Jurkat, Clone E6-1 (cell line): ENCODE data around the gene IL33. TPM values are rescaled to one million over a fixed set of nuclear protein-coding genes. Genes with fewer than 3 reads are reported as not detected.
"Not testable (repeated sequence)": the region's sequence is repeated elsewhere in the genome, so short reads cannot be mapped to it uniquely, and the experiment has no call there.

ENCODE experiments used
- DNase-seq: peaks from one replicate; pipeline ENCODE4 v3.0.0-alpha.2; 2011; ENCODE audit warnings: low read depth, low spot score
- H3K4me3 ChIP-seq: 2 replicates; pipeline ENCODE4 v1.5.1; 2011; ENCODE audit warnings: mild to moderate bottlenecking, low read length, control low read depth, moderate library complexity
- polyA plus RNA-seq: library from polyadenylated mRNA; unstranded; fragments of >200 nt; gene quantifications from one replicate; pipeline ENCODE4 v1.2.1, GENCODE V29; 2012; ENCODE audit warnings: missing spikeins; ENCODE audit not compliant: insufficient read length, insufficient read depth

IL33 gene
- polyA plus RNA-seq, result not detected

GRCh38 chr9:6215562-6215961 is at the start of gene IL33:
TSS of gene IL33 (plus strand) at chr9:6215807. CDS start at chr9:6241695, 25,888 bp downstream.
- no peak within 1 kb of the TSS for H3K4me3 ChIP-seq
- DNase-seq, result no peak

- H3K4me3 ChIP-seq, result no peak overlapping the region
- no peak for DNase-seq
Measured at GRCh38 chr9:6171667-6172066, 43.9 kb upstream of the IL33 start.

- no peak for DNase-seq
- H3K4me3 ChIP-seq, result no peak overlapping the region
Measured at GRCh38 chr9:6173914-6174313, 41.7 kb upstream of the IL33 start.

- H3K4me3 ChIP-seq, DNase-seq: not testable (repeated sequence)
Measured at GRCh38 chr9:6182549-6183226, 32.9 kb upstream of the IL33 start.

- no peak for DNase-seq
- H3K4me3 ChIP-seq, result no peak overlapping the region
Measured at GRCh38 chr9:6183227-6183551, 32.4 kb upstream of the IL33 start.

GRCh38 chr9:6183627-6184026 is 32.0 kb upstream of the IL33 start:
- DNase-seq, result no peak

GRCh38 chr9:6184749-6185645 is 30.6 kb upstream of the IL33 start:
- no peak for DNase-seq
- H3K4me3 ChIP-seq, result no peak overlapping the region

More at GRCh38 chr9:6183627-6184026, 32.0 kb upstream of the IL33 start:
- no peak overlapping the region for H3K4me3 ChIP-seq

- H3K4me3 ChIP-seq, result no peak overlapping the region
- DNase-seq, result no peak
Measured at GRCh38 chr9:6186691-6187090, 28.9 kb upstream of the IL33 start.

- no peak for DNase-seq
- no peak overlapping the region for H3K4me3 ChIP-seq
Measured at GRCh38 chr9:6187272-6187671, 28.3 kb upstream of the IL33 start.

GRCh38 chr9:6188466-6188865 is 27.1 kb upstream of the IL33 start:
- H3K4me3 ChIP-seq, result no peak overlapping the region

GRCh38 chr9:6188906-6189305 is 26.7 kb upstream of the IL33 start:
- no peak for DNase-seq
- no peak overlapping the region for H3K4me3 ChIP-seq

More at GRCh38 chr9:6188466-6188865, 27.1 kb upstream of the IL33 start:
- DNase-seq, result no peak

- no peak for DNase-seq
- no peak overlapping the region for H3K4me3 ChIP-seq
Measured at GRCh38 chr9:6194934-6195333, 20.7 kb upstream of the IL33 start.

GRCh38 chr9:6195714-6196360 is 19.8 kb upstream of the IL33 start:
- DNase-seq, result no peak
- no peak overlapping the region for H3K4me3 ChIP-seq

GRCh38 chr9:6197330-6197729 is 18.3 kb upstream of the IL33 start:
- no peak for DNase-seq
- no peak overlapping the region for H3K4me3 ChIP-seq

- no peak for DNase-seq
- H3K4me3 ChIP-seq, result no peak overlapping the region
Measured at GRCh38 chr9:6198251-6198650, 17.4 kb upstream of the IL33 start.

- H3K4me3 ChIP-seq, result no peak overlapping the region
- DNase-seq, result no peak
Measured at GRCh38 chr9:6199596-6199995, 16.0 kb upstream of the IL33 start.

GRCh38 chr9:6200761-6201160 is 14.8 kb upstream of the IL33 start:
- no peak for DNase-seq
- H3K4me3 ChIP-seq, result no peak overlapping the region

GRCh38 chr9:6209966-6210365 is 5.6 kb upstream of the IL33 start:
- H3K4me3 ChIP-seq, result no peak overlapping the region
- DNase-seq, result no peak

- no peak for DNase-seq
- H3K4me3 ChIP-seq, result no peak overlapping the region
Measured at GRCh38 chr9:6212722-6213375, 2.8 kb upstream of the IL33 start.

- no peak for DNase-seq
- no peak overlapping the region for H3K4me3 ChIP-seq
Measured at GRCh38 chr9:6214434-6214833, 1.2 kb upstream of the IL33 start.
